ENCODE results near the gene FBXL17. TPM values are rescaled to one million over a fixed set of nuclear protein-coding genes. Genes with fewer than 3 reads are reported as not detected.

Gene FBXL17
- total RNA-seq, 4 donors from 2014 or later, result 11.5 to 28.6 (median 19.9) TPM

GRCh38 chr5:108024986-108025385 is 356.9 kb downstream of the FBXL17 start:
- H3K4me1 ChIP-seq, result no peaks in the 10 kb centered on the region
- H3K9me3 ChIP-seq, result no peaks in the 10 kb centered on the region
- intact Hi-C loops (cut with DNase I; ENCODE audit: low total_unique reads), result no loop called here
- DNase-seq, result no peak
- H3K36me3 ChIP-seq, result no peaks in the 10 kb centered on the region
- H3K4me3 ChIP-seq, result no peak overlapping the region
- no peaks in the 10 kb centered on the region for H3K27me3 ChIP-seq
- no peak for TF ChIP-seq CTCF (IDR thresholded peaks at IDR 0.05)
- no peak for TF ChIP-seq POLR2A (IDR thresholded peaks at IDR 0.05)
- no peak overlapping the region for H3K27ac ChIP-seq

GRCh38 chr5:108016101-108016500 is 365.8 kb downstream of the FBXL17 start:
- H3K36me3 ChIP-seq, result no peaks in the 10 kb centered on the region
- H3K4me1 ChIP-seq, result no peaks in the 10 kb centered on the region
- TF ChIP-seq POLR2A (IDR thresholded peaks at IDR 0.05) (no peak), CTCF (IDR thresholded peaks at IDR 0.05) (no peak)
- intact Hi-C loops (cut with DNase I; ENCODE audit: low total_unique reads), result no loop called here
- no peak overlapping the region for H3K27ac ChIP-seq
- no peak for DNase-seq
- no peaks in the 10 kb centered on the region for H3K9me3 ChIP-seq
- H3K27me3 ChIP-seq, result no peaks in the 10 kb centered on the region
- no peak overlapping the region for H3K4me3 ChIP-seq

- H3K27me3 ChIP-seq, result no peaks in the 10 kb centered on the region
- intact Hi-C loops (cut with DNase I; ENCODE audit: low total_unique reads), result no loop called here
- TF ChIP-seq POLR2A (IDR thresholded peaks at IDR 0.05) (no peak), CTCF (IDR thresholded peaks at IDR 0.05) (no peak)
- H3K36me3 ChIP-seq, result no peaks in the 10 kb centered on the region
- no peaks in the 10 kb centered on the region for H3K9me3 ChIP-seq
- H3K4me3 ChIP-seq, result no peak overlapping the region
- H3K4me1 ChIP-seq, result no peaks in the 10 kb centered on the region
- DNase-seq, result no peak
- H3K27ac ChIP-seq, result no peak overlapping the region
Observed at GRCh38 chr5:108006791-108007190, 375.1 kb downstream of the FBXL17 start.

- Histone ChIP-seq H3K4me1 (no peaks in the 10 kb centered on the region), H3K27ac (no peak overlapping the region), H3K27me3 (no peaks in the 10 kb centered on the region), H3K36me3 (no peaks in the 10 kb centered on the region), H3K4me3 (no peak overlapping the region), H3K9me3 (no peaks in the 10 kb centered on the region)
- DNase-seq, result no peak
- intact Hi-C loops (cut with DNase I; ENCODE audit: low total_unique reads), result no loop called here
- TF ChIP-seq POLR2A (IDR thresholded peaks at IDR 0.05), result no peak
Observed at GRCh38 chr5:108003178-108003577, 378.7 kb downstream of the FBXL17 start.

GRCh38 chr5:108001222-108001621 is 380.7 kb downstream of the FBXL17 start:
- H3K4me3 ChIP-seq, result no peak overlapping the region
- TF ChIP-seq CTCF (IDR thresholded peaks at IDR 0.05), result no peak
- TF ChIP-seq POLR2A (IDR thresholded peaks at IDR 0.05), result no peak

GRCh38 chr5:107997338-107997980 is 384.4 kb downstream of the FBXL17 start:
- TF ChIP-seq CTCF (IDR thresholded peaks at IDR 0.05) (no peak), POLR2A (IDR thresholded peaks at IDR 0.05) (no peak)
- no peak for DNase-seq
- no peaks in the 10 kb centered on the region for H3K4me1 ChIP-seq
- no peak overlapping the region for H3K4me3 ChIP-seq
- no peaks in the 10 kb centered on the region for H3K9me3 ChIP-seq
- H3K27me3 ChIP-seq, result no peaks in the 10 kb centered on the region
- H3K36me3 ChIP-seq, result no peaks in the 10 kb centered on the region
- H3K27ac ChIP-seq, result no peak overlapping the region
- intact Hi-C loops (cut with DNase I; ENCODE audit: low total_unique reads), result no loop called here

More at GRCh38 chr5:108001222-108001621, 380.7 kb downstream of the FBXL17 start:
- H3K4me1 ChIP-seq, result no peaks in the 10 kb centered on the region
- H3K27ac ChIP-seq, result no peak overlapping the region
- H3K27me3 ChIP-seq, result no peaks in the 10 kb centered on the region
- no peak for DNase-seq
- no peaks in the 10 kb centered on the region for H3K9me3 ChIP-seq
- no peaks in the 10 kb centered on the region for H3K36me3 ChIP-seq
- intact Hi-C loops (cut with DNase I; ENCODE audit: low total_unique reads), result no loop called here
